HG03558 (cell line): ENCODE measurements around the gene S1PR2.
"Not testable (repeated sequence)": the region's sequence is repeated elsewhere in the genome, so short reads cannot be mapped to it uniquely, and the experiment has no call there.

Experiments
- ATAC-seq: cut with Tn5 transposase; IDR thresholded peaks from one replicate; pipeline ENCODE4 v1.9.1; 2021; ENCODE audit warnings: moderate number of reproducible peaks; ENCODE audit not compliant: unreplicated experiment; ENCODE audit errors: extremely low read depth

Gene S1PR2

DNA sequence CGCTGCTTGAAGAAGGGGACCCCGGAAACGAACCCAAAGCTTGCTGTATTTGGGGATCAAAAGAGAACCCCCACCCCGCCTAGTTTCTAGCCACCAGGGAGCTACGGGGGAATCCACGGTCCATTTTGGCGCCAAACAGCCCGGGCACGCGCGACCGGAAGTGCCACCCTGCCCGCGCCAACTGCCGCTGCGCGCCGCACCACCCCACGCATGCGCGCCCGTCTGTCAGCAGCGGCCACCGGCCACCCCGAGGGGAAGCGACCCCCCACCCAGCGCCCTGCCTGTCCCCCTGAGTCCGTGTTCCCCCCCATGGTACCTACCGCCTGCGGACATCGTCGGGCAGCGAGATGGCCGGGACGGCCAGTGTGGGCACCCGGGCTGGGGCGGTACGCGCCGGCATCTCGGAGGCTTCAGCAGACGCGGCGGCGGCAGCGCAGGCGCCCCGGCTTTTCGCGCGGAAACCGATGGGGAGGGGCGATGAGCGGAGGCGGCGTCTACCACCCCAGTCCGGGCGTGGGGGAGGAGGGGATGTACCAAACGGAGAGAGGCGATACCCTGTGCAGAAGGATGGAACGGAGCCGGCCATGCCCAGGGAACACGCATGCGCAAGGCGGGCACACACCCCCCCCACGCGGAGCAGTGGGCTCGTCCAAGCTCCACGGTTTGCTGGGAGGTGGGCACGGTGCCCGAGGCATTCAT is 36.5 kb downstream of the S1PR2 start, which contains the start of gene DNMT1:
DNMT1 (minus strand) TSS at position 454 of the 699 bp plus-strand sequence; CDS start at position 400, 54 bp downstream.
- no peak for ATAC-seq

GRCh38 chr19:10193790-10194499 is 37.2 kb downstream of the S1PR2 start:
- ATAC-seq = no peak

DNA sequence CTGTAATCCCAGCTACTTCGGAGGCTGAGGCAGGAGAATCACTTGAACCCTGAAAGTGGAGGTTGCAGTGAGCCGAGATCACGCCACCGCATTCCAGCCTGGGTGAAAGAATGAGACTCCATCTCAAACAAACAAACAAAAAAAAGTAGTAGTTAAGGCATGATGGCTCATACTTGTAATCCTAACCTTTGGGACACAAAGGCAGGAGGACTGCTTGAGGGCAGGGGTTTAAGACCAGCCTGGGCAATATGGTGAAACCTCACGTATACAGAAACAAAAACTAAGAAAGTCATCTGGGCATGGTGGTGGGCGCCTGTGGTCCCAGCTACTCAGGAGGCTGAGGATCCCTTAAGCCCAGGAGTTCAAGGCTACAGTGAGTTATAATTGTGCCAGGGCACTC is 38.2 kb downstream of the S1PR2 start:
- no peak for ATAC-seq

DNA sequence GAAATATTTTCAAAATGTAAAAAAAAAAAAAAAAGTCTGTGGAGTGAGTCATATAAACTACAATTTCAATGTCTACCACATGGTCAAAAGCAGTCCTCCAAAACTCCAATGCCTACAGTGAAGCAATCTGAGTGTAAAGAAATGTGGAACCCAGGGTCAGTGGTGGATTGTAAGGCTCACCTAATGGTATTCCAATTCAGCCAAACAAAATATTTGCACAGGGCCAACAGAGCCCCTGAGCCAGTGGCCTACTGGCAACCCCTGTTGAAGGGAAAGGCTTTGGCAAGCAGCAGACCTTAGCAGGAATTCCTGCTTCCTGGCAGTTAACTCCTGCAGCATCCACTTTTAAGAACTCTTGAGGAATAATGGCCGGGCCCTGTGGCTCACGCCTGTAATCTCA is 39.8 kb downstream of the S1PR2 start:
- no peak for ATAC-seq

DNA sequence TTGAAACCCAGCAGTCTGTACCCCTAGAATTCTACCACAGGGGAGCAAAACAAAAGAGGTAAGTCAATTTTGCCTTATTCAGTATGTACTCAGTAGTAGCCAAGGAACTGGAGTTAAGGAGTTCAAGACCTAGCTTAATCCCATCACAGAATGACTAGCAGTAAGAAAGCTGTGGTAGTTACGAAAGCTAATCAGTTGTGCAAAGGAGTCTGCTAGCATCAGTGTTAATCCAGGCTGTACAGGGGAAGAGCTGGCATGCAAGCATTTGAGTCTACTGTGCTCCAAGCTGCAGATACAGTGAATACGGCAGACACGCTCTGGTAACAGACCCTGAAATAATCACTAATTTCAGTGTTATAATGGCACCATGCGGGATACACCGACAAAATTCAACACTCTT is 41.1 kb downstream of the S1PR2 start:
- ATAC-seq = no peak

- ATAC-seq = no peak
Measured at GRCh38 chr19:10189616-10190015, 41.5 kb downstream of the S1PR2 start.

- no peak for ATAC-seq
Measured at GRCh38 chr19:10187315-10187714, 43.8 kb downstream of the S1PR2 start.

DNA sequence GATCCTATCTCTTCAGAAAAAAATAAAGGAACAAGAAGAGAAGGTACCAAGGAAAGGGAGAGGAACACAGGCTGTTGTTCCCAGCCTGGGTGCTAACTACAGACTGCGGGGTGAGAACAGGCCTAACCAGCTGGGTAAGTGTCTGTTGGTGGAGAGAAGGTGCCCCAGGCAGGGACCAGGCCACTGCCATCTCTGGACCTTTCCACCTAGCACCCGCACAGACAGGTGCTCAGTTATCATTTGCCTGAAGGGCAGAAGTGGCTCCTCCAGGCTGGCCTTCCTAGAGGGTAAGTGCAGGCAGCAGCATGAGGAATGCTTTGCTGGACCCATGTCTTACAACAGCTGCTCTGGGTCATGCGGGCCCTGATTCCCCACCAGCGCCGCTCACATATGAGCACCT is 46.5 kb downstream of the S1PR2 start:
- no peak for ATAC-seq

DNA sequence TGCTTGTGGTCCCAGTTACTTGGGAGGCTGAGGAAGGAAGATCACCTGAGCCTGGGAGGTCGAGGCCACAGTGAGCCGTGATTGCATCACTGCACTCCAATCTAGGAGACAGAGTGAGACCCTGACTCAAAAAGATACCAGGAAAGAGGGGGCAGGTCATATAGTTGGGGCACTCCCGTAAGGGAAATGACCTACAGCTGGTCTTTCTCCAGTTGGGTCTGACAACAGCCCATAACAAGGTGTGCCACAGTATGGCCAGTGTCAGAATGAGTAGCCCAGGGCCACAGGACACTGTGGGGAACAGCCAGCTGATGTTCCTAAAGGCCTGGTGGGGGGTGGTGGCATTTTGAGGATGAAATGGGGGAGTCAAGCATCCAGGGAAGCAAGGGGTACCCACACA is 47.2 kb downstream of the S1PR2 start:
- ATAC-seq = no peak

DNA sequence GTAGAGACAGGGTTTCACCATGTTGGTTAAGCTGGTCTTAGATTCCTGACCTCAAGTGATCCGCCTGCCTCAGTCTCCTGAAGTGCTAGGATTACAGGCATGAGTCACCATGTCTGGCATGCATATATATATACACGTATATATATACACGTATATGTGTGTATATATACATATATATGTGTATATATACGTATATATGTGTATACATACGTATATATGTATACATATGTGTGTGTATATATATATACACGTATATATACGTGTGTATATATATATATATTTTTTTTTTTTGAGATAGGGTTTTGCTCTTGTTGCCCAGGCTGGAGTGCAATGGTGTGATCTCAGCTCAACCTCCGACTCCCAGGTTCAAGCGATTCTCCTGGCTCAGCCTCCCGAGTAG is 48.3 kb downstream of the S1PR2 start:
- ATAC-seq = no peak

DNA sequence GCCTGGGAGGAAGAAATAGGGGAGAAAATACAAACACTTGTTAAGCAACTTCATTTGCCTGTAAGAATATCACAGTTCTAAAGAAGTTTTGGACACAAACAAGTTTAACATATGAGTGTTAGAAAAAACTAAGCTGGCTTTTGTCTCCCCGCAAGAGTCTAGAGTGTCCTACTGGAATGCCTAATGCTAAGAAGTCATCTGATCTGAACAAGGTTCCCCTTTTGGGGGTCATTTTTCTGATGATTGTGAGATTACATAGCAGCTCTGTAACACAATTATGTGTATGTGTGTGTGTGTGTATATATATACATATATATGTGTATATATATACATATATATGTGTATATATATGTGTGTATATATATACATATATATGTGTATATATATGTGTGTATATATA is 49.1 kb downstream of the S1PR2 start:
- ATAC-seq = no peak

- no peak for ATAC-seq
Measured at GRCh38 chr19:10180459-10180858, 50.7 kb downstream of the S1PR2 start.

DNA sequence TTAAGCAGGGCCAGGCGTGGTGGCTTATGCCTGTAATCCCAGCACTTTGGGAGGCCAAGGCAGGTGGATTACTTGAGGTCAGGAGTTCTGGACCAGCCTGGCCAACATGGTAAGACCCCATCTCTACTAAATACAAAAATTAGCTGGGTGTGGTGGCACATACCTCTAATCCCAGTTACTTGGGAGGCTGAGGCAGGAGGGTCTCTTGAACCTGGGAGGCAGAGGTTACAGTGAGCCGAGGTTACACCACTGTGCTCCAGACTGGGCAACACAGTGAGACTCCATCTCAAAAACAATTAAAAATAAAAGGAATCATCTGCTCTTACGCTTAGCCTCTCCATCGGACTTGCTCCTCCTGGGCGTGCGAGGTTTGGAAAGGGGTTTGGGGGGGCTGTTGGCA is 51.1 kb downstream of the S1PR2 start:
- ATAC-seq = not testable (repeated sequence)

GRCh38 chr19:10173527-10173926 is 57.6 kb downstream of the S1PR2 start:
- ATAC-seq = no peak
